ENCODE results near the gene CBX2. TPM values are rescaled to one million over a fixed set of nuclear protein-coding genes. Genes with fewer than 3 reads are reported as not detected.

CBX2 gene
- total and polyA plus RNA-seq, 2 of the 4 experiments (the other 2 are of a cell fraction), result 2.0 to 3.2 TPM

DNA sequence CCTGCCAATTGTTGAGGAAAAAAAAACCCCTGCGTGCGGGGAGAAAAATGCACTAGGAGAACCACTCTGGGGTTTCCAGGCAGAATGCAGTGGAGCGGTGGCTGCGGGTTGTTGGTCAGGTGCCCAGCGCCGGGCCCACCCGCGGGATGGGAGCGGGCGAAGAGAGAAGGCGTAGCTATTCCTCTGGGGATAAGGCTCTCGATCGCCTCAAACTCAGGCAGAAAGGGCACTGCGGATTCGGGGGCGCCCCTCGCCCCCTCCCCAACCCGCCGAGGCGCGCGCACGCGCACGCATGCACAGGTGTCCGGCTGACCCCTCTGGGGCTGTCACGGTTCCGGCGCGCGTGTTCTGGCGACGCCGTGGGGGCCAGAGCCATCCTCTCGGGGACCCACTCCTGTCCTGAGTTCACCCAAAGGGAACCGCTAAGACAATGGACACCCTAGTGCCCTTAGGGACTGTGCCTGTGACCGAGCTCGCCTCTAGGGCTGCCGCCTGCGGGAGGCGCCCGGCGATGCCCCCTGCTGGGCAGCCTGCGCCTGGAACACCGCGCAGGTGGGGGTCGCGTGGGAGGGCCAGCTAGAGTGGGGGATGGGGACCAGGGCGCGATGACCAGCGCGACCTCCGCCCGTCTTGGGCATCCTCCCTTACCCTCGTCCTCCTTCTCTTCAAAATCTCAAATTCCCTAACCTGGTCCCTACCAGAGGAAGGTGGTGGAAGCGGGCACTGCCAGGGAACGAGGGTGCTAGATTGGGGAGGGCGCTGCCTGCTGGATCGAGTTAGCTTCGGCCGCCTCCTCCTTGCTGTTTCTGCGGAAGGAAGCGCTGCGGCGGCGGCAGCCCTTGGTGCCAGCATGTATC, 33.3 kb downstream of the CBX2 start:
- H3K23ac ChIP-seq (ENCODE audit: low read depth, low read length), result peak overlapping the region; percentile 87
- DNase-seq (no peak), ATAC-seq (ENCODE audit: low read depth) (peak; percentile 7; the same call in 1 of the 2 replicates)
- H3K4ac ChIP-seq (ENCODE audit: low read depth, low read length), result no peak overlapping the region; the same call in 1 of the 2 replicates
- no peaks in the 10 kb centered on the region; the same call in 1 of the 2 replicates for H3K9me3 ChIP-seq (ENCODE audit: control insufficient read depth, insufficient read depth, low read length)
- no peaks in the 10 kb centered on the region for H3K79me1 ChIP-seq (ENCODE audit: low read depth in 1 of 2, low read length in 2 of 2)
- 3% methylated on average over 34 of the region's 66 CpGs; no CpG with 5 or more reads in 1 of the 2 experiments for WGBS, 2 experiments (ENCODE audit: extremely low coverage in 2 of 2, insufficient read length in 1 of 2)
- dilution Hi-C loops (cut with HindIII; ENCODE audit: low sequenced_read_pairs, unreplicated experiment), result no loop called here
- H4K8ac ChIP-seq (ENCODE audit: low read depth in 2 of 2, low read length in 2 of 2), result no peak overlapping the region
- peaks cover 4% of the 10 kb centered on the region; the same call in 1 of the 2 replicates for H4K20me1 ChIP-seq (ENCODE audit: insufficient read depth, low read length)
- H3K56ac ChIP-seq (ENCODE audit: extremely low read depth, insufficient read depth, low read length), result no peak overlapping the region
- H3K36me3 ChIP-seq (ENCODE audit: control insufficient read depth, insufficient read depth, low read length), result no peaks in the 10 kb centered on the region
- CTCF ChIA-PET, result interaction anchor here (1.0 to 1.3 kb wide), 2 partner anchors 17 to 29 kb away, joined by 3 read pairs; partner anchors contain the start of gene CBX4
- no peak overlapping the region for H2AK5ac ChIP-seq (ENCODE audit: low read depth, low read length)
- peak overlapping the region; percentile 47; the same call in 1 of the 2 replicates for H4K91ac ChIP-seq (ENCODE audit: insufficient read depth, low read depth, low read length)
- no peak overlapping the region for H3K27ac ChIP-seq (ENCODE audit: insufficient read depth, low read length)
- no peak overlapping the region for H2BK15ac ChIP-seq (ENCODE audit: low read depth, low read length)
- H3K4me2 ChIP-seq (ENCODE audit: low read depth, low read length), result peak overlapping the region; percentile 27; the same call in 1 of the 2 replicates
- in situ Hi-C loops (cut with MboI; ENCODE audit: low sequenced_read_pairs), result no loop called here
- no peak overlapping the region for H2BK5ac ChIP-seq (ENCODE audit: low read depth, low read length, poor library complexity, severe bottlenecking)
- intact Hi-C loops (cut with micrococcal nuclease), result no loop called here
- H3K18ac ChIP-seq (ENCODE audit: low read depth, low read length), result no peak overlapping the region
- peaks cover 12% of the 10 kb centered on the region for H3K4me1 ChIP-seq (ENCODE audit: control insufficient read depth, insufficient read depth, low read length)
- no TSS peak for BruUV-seq (replicated peaks)
- POLR2A ChIA-PET (ENCODE audit: unreplicated experiment), result no interaction called here
- no peak overlapping the region for H3K14ac ChIP-seq (replicated peaks; ENCODE audit: low read depth, low read length)
- no peak overlapping the region for H2BK20ac ChIP-seq (ENCODE audit: low read depth, low read length)
- H3K4me3 ChIP-seq (ENCODE audit: insufficient read depth, low read depth, low read length), result no peak overlapping the region
- H2AFZ ChIP-seq (replicated peaks; ENCODE audit: low read length, poor library complexity), result peak overlapping the region; percentile 71
- no peak overlapping the region for H3K9ac ChIP-seq (ENCODE audit: low read depth, low read length)
- H4K5ac ChIP-seq (ENCODE audit: low read depth, low read length), result no peak overlapping the region
- 0 out of 2 replicates have a peak overlapping the region, but pooled peaks have one; percentile 19 for H2BK120ac ChIP-seq (ENCODE audit: low read depth, low read length)
- H3K9me1 ChIP-seq (ENCODE audit: insufficient read depth, low read length), result no peaks in the 10 kb centered on the region
- H3K27me3 ChIP-seq (ENCODE audit: control insufficient read depth, insufficient read depth, low read length), result peaks cover 90% of the 10 kb centered on the region
- peak overlapping the region; percentile 79 for H2AK9ac ChIP-seq (replicated peaks; ENCODE audit: low read depth, low read length, poor library complexity)
- TF ChIP-seq RCOR1 (IDR thresholded peaks at IDR 0.05; ENCODE audit: insufficient replicate concordance, low read length) (no peak), POLR2A (IDR thresholded peaks at IDR 0.05; ENCODE audit: low read depth, low read length) (no peak), RFX5 (IDR thresholded peaks at IDR 0.05; ENCODE audit: low read depth, low read length) (no peak), MAZ (IDR thresholded peaks at IDR 0.05; ENCODE audit: borderline replicate concordance, low read depth, low read length) (peak; percentile 91; the same call in 1 of the 2 replicates), MXI1 (IDR thresholded peaks at IDR 0.05; ENCODE audit: borderline replicate concordance, low read depth, low read length) (no peak), CEBPB (IDR thresholded peaks at IDR 0.05; ENCODE audit: low read depth, low read length) (no peak), SMC3 (IDR thresholded peaks at IDR 0.05; ENCODE audit: low read depth, low read length) (peak; percentile 36; the same call in 1 of the 2 replicates), MAFK (IDR thresholded peaks at IDR 0.05; ENCODE audit: low read depth, low read length) (no peak), RAD21 (IDR thresholded peaks at IDR 0.05; ENCODE audit: low read length) (peak; percentile 42), FOS (IDR thresholded peaks at IDR 0.05; ENCODE audit: low read depth, low read length) (no peak), BHLHE40 (IDR thresholded peaks at IDR 0.05; ENCODE audit: low read depth, low read length) (no peak)
- TF ChIP-seq, protein P1, sequence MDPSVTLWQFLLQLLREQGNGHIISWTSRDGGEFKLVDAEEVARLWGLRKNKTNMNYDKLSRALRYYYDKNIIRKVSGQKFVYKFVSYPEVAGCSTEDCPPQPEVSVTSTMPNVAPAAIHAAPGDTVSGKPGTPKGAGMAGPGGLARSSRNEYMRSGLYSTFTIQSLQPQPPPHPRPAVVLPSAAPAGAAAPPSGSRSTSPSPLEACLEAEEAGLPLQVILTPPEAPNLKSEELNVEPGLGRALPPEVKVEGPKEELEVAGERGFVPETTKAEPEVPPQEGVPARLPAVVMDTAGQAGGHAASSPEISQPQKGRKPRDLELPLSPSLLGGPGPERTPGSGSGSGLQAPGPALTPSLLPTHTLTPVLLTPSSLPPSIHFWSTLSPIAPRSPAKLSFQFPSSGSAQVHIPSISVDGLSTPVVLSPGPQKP (IDR thresholded peaks at IDR 0.05; ENCODE audit: borderline replicate concordance, low read depth, low read length), result no peak
- TF ChIP-seq, protein P2, sequence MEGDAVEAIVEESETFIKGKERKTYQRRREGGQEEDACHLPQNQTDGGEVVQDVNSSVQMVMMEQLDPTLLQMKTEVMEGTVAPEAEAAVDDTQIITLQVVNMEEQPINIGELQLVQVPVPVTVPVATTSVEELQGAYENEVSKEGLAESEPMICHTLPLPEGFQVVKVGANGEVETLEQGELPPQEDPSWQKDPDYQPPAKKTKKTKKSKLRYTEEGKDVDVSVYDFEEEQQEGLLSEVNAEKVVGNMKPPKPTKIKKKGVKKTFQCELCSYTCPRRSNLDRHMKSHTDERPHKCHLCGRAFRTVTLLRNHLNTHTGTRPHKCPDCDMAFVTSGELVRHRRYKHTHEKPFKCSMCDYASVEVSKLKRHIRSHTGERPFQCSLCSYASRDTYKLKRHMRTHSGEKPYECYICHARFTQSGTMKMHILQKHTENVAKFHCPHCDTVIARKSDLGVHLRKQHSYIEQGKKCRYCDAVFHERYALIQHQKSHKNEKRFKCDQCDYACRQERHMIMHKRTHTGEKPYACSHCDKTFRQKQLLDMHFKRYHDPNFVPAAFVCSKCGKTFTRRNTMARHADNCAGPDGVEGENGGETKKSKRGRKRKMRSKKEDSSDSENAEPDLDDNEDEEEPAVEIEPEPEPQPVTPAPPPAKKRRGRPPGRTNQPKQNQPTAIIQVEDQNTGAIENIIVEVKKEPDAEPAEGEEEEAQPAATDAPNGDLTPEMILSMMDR (conservative IDR thresholded peaks at IDR 0.05; ENCODE audit: low read depth, low read length), result peak; percentile 65
- TF ChIP-seq, protein P3, sequence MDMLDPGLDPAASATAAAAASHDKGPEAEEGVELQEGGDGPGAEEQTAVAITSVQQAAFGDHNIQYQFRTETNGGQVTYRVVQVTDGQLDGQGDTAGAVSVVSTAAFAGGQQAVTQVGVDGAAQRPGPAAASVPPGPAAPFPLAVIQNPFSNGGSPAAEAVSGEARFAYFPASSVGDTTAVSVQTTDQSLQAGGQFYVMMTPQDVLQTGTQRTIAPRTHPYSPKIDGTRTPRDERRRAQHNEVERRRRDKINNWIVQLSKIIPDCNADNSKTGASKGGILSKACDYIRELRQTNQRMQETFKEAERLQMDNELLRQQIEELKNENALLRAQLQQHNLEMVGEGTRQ (IDR thresholded peaks at IDR 0.05; ENCODE audit: low read depth, low read length), result no peak
